GM20000 (cell line): Measurements from ENCODE around the gene PTPRT.

Experiments used
- DNase-seq: peaks from one replicate; pipeline ENCODE4 v3.0.0; 2012; ENCODE audit warnings: low spot score
- TF ChIP-seq, protein P1 (sequence below): IDR thresholded peaks from 2 replicates; pipeline ENCODE4 v1.5.1; 2012; ENCODE audit warnings: mild to moderate bottlenecking, control low read depth; ENCODE audit errors: extremely low read depth, missing control alignments

PTPRT gene

DNA sequence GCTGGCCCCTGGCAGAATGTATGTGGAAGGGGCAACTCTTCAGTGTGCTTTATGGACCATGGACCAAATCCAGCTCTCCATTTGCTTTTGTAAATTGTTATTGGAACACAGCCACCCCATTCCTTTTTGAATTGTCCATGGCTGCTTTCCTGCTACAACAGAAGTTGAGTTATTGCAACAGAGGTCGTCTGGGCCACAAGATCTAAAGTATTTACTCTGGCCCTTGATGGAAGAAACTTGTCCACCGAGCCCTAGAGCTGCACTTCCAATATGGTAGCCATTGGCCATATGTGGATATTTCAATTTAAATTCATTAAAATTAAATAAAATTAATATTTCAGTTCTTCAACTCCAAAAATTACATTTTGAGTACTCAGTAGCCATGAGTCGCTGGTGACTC is 543.5 kb downstream of the PTPRT start:
- DNase-seq, result no peak

GRCh38 chr20:42641886-42642285 is 547.8 kb downstream of the PTPRT start:
- TF ChIP-seq, protein P1, sequence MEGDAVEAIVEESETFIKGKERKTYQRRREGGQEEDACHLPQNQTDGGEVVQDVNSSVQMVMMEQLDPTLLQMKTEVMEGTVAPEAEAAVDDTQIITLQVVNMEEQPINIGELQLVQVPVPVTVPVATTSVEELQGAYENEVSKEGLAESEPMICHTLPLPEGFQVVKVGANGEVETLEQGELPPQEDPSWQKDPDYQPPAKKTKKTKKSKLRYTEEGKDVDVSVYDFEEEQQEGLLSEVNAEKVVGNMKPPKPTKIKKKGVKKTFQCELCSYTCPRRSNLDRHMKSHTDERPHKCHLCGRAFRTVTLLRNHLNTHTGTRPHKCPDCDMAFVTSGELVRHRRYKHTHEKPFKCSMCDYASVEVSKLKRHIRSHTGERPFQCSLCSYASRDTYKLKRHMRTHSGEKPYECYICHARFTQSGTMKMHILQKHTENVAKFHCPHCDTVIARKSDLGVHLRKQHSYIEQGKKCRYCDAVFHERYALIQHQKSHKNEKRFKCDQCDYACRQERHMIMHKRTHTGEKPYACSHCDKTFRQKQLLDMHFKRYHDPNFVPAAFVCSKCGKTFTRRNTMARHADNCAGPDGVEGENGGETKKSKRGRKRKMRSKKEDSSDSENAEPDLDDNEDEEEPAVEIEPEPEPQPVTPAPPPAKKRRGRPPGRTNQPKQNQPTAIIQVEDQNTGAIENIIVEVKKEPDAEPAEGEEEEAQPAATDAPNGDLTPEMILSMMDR, result no peak
- no peak for DNase-seq

More for the DNA sequence above, 543.5 kb downstream of the PTPRT start:
- TF ChIP-seq, protein P1, result no peak

DNA sequence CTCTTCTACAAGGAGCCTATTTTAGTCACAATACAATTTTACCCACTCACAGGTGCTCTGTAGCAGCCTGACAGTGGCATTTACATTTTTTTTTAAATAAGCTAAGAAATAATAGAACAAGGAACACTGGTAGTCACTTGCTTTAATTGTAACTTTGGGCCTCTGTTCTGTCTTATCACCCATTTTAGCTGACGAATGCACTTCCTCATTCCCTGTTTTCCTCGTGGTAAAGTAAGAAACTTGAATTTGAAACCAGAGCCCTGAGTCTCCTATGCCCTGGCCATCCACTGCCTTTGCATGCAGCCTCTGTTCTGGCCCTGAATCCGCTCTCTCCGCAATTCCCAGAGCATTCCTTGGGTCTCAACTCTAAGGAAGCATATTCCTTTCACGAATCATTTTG is 550.6 kb downstream of the PTPRT start:
- DNase-seq, result no peak
- TF ChIP-seq, protein P1, result no peak

GRCh38 chr20:42635699-42636411 is 553.9 kb downstream of the PTPRT start:
- no peak for DNase-seq
- TF ChIP-seq, protein P1, result no peak

- no peak for DNase-seq
- TF ChIP-seq, protein P1, result no peak
These were observed 555.5 kb downstream of the PTPRT start for GRCh38 chr20:42634156-42634555.

GRCh38 chr20:42628683-42629082 is 561.0 kb downstream of the PTPRT start:
- TF ChIP-seq, protein P1, result no peak
- DNase-seq, result no peak

GRCh38 chr20:42613076-42613475 is 576.6 kb downstream of the PTPRT start:
- DNase-seq, result no peak
- TF ChIP-seq, protein P1, result no peak
